HG02970 (cell line): Measurements from ENCODE around the gene THUMPD2.

ENCODE experiments used
- ATAC-seq: cut with Tn5 transposase; IDR thresholded peaks from one replicate; pipeline ENCODE4 v1.9.1; 2021; ENCODE audit warnings: mild to moderate bottlenecking, moderate library complexity, moderate number of reproducible peaks; ENCODE audit not compliant: unreplicated experiment, low FRiP score

Gene THUMPD2

GRCh38 chr2:39720970-39721369 lies 58.1 kb downstream of the THUMPD2 start:
- no peak for ATAC-seq

GRCh38 chr2:39719317-39719716 lies 59.7 kb downstream of the THUMPD2 start:
- no peak for ATAC-seq

DNA sequence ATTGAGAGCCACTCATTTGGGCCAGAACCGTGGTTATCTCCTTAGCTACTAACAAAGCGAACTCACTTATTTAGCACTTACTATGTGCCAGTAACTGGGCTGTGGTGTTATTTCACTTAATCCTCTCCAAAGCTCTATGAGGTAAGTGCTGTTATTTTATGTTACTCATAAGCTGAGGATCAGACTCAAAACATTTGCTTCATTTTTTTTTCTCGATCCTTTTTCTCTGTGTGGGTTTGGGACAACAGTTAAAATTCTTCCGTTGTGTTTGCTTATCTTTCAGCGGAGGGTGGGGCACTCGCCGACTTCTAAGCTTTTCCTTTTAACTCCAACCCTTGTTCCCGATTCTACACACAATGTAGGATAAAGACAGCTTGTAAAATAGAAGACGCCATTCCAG lies 60.6 kb downstream of the THUMPD2 start:
- no peak for ATAC-seq

- ATAC-seq = no peak
Measured at GRCh38 chr2:39717067-39717466, 62.0 kb downstream of the THUMPD2 start.

- ATAC-seq = no peak
Measured at GRCh38 chr2:39715822-39716221, 63.2 kb downstream of the THUMPD2 start.

- no peak for ATAC-seq
Measured at GRCh38 chr2:39715095-39715494, 64.0 kb downstream of the THUMPD2 start.

DNA sequence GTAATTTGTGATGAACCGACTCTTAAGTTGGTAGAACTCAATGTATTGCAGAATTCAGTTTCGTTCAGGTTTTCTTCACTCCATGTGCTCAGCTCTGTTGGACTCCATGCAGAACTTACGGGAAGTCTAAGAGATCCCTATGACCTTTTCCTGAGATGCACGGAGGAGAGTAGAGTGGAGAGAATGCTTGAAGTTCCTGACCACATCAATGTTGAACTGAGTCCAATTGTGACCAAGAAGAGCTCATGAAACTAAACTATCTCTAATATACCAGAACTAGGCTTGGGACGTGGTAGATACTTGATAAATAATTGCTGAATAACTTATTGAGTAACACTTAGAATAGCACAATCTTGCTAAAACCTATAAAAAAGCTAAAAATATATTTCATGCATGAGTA lies 66.1 kb downstream of the THUMPD2 start:
- ATAC-seq = no peak

DNA sequence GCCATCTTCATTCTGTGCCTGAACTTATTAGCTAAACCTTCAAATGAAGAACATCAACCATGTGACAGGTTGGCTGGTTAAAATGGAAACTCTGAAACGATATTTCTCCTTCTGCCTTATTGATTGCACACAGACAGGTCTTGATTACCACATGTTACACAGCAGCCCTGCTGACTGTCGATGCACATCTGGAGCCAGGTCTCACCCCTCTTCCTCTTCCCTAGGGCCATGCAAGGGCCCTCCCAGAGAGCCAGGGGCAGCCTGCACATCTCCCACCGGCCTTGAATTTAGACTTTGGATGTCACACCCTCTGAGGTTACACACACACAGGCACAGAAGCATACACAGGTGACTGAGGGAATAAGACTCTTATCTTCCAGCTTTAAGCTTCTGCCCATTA lies 68.3 kb downstream of the THUMPD2 start:
- no peak for ATAC-seq

DNA sequence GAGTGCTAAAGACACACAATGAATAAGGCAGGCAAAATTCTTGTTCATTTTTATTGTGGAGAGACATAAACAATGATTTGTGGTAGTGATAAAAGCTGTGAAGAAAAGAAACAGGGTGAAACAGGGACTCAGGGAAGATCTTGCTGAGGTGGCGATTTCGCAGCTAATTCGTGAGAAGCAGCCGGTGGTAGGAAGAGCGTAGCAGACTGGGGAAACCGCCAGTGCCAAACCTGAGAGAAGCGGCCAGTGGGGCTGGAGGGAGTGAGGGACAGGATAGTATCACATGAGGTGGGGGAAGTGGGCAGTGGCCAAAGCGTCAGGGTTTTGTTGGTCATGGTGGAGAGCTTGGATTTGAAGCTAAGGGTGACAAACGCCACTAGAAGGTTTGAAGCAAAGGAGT lies 71.1 kb downstream of the THUMPD2 start:
- no peak for ATAC-seq

- ATAC-seq = no peak
Measured at GRCh38 chr2:39706945-39707344, 72.1 kb downstream of the THUMPD2 start.

GRCh38 chr2:39706312-39706711 lies 72.7 kb downstream of the THUMPD2 start:
- no peak for ATAC-seq

DNA sequence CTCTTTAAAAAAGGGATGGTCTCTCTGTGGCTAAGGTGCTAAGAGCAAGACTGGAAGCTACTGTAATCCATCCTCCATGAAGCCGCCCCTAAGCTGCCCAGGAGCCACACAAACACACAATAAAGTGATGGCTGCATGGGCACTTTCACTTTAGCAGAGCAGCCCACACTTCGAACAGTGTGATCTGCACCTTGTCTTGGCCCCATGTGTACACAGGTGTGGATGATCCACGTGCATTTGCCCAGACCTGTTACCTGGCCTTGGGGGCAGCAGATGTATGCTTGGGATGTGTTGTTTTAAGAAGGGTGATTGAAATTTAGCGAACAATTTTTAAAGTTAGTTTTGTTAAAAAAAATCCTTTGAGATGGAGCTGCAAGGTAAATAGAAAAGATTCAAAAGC lies 73.4 kb downstream of the THUMPD2 start:
- no peak for ATAC-seq

- ATAC-seq = no peak
Measured at GRCh38 chr2:39704540-39704939, 74.5 kb downstream of the THUMPD2 start.

- ATAC-seq = no peak
Measured at GRCh38 chr2:39703181-39703872, 75.7 kb downstream of the THUMPD2 start.

DNA sequence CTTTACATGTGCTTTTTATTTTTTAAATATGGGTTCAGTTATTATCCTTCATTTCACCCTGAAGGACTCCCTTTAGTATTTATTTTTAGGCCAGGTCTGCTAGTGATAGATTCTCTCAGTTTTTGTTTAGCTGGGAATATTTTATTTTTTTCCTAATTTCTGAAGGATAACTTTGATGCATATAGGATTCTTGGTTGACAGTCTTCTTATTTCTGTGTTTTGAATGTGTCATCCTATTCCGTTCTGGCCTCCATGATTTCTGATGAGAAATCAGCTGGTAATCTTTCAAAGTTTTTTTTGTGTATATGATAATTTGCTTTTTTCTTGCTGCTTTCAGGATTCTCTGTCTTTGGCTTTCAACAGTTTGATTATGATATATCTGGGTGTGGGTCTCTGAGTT lies 77.9 kb downstream of the THUMPD2 start:
- no peak for ATAC-seq

DNA sequence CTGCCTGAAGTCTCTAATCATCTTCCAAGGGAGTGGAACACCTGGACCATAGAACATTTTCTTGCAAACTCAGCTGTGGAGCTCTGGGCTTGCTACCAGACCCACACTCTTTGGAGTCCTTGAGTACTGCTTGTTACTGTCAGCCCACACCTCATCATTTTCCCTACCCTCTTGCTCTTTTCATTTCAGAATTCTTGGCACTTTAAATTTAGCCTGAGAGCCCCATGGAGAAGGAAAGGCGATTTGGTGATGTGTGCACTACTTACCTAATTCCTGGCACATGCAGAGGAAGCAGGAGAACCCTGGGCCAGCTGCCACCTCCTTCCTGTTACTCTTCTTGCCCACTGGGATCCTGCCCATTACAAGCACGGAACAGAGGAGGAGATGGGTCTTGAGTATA lies 81.6 kb downstream of the THUMPD2 start:
- ATAC-seq = no peak

DNA sequence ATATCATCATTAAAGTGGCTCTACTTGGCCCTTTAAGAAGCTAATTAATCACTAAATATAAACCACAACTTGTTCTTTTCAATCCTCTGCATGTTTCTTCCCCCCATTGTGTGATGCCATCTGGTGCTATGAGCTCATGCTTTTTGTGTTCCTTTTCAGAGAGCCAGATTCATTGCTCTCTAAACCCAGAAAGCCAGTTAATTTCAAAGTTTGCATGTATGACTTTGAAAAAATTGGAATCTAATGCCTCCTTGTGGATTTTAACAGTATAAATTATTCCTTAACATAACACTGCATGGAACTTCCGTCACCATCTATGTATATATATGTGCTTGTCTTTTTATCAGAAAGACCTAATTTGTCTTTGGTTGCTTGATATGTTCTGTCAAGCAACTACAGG lies 82.2 kb downstream of the THUMPD2 start:
- ATAC-seq = no peak

DNA sequence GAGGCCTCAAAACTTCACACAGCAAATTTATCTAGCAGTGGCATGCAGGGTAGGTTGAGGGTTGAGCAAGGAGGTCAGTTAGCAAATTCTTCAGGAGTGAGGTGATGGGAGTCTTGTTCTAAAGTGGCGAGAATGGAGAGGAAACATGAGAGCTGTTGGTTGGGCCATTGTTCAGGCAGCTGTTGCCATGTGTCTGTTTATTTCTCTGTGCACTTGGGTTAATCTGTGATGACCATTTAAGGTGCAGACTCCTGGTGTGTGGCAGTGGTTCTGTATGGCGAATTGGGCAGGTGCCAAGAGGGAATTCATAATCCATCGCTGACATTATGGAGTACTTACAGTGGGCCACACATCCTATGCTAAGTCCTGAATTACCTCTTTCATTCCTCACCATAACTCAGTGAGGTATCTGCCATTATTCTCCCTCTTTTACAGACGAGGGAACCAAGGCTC lies 82.9 kb downstream of the THUMPD2 start:
- ATAC-seq = no peak

DNA sequence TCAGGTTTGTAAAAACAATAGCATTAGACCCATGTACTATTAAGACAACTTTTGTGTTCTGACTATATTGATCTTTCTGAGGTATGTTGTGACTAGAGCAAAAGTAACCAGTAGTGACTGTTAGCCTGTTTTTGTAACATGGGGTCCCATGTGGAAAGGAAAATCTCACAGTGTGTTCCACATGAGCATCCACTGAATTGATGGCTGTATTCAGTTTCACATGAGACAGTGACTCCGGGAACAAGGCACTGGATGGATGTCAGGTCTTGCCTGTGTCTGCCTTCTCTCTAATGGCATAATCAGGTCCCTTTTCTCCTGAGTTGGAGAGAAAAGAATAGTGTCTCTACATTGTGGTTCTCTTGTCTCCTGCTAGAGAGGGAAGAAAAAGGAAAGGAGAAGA lies 85.8 kb downstream of the THUMPD2 start:
- ATAC-seq = no peak

- ATAC-seq = no peak
Measured at GRCh38 chr2:39689876-39690275, 89.2 kb downstream of the THUMPD2 start.

GRCh38 chr2:39689272-39689841 lies 89.7 kb downstream of the THUMPD2 start:
- no peak for ATAC-seq

DNA sequence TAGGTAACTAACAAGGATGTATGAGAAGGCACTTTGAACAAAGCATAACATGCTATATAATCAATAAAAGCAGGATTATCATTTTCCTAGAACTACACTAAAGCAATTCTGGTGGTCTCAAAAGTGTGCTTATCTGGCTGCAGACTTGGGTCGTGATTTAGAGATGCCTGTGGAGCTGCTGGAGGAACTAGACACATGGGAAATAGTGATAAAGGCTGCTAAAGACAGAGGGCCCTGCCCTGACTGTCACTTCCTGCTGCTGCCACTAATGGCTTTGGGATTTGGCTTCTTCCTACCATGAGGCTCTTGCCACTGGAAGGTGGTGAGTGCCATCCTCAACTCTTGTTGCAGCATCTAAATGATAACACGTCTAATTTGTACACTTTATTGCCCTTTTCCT lies 90.9 kb downstream of the THUMPD2 start:
- no peak for ATAC-seq
